COLO668 (cell line): ENCODE data around the gene PDE4B.

ENCODE experiments used
- DNase-seq: peaks from one replicate; lab custom pipeline; 2025; ENCODE audit not compliant: unreplicated experiment; lab: John Stamatoyannopoulos, UW

Gene PDE4B

DNA sequence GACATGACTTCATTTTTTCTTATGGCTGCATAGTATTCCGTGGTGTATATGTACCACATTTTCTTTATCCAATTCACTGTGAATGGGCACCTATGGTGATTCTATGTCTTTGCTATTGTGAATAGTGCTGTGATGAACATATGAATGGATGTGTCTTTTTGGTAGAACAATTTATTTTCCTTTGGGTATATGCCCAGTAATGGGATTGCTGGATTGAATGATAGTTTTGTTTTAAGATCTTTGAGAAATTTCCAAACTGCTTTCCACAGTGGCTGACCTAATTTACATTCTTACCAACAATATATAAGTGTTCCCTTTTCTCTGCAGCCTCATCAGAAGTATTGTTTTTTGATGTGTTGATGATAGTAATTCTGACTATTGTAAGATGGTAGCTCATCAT lies 379.6 kb downstream of the PDE4B start:
- no peak for DNase-seq

DNA sequence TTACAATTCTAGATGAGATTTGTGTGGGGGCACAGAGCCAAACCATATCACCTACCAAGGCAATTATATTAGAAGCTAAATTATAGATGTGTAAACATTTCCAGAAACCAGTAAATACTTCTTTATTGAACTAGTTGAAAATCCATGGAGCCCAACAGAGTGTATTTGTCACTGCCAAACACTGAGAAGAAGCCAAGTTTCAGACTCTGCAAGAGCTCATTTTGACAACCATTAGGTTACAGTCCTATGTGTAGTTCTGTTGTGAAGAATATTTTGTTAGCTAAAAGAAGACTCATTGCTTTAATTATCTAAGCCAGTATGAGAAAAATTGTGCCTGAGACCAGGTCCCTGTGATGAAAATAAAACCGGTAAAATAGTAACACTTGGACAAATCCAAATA lies 382.4 kb downstream of the PDE4B start:
- no peak for DNase-seq

- no peak for DNase-seq
These were observed 382.9 kb downstream of the PDE4B start for GRCh38 chr1:66175581-66175980.

GRCh38 chr1:66176012-66176715 lies 383.5 kb downstream of the PDE4B start:
- DNase-seq: no peak

DNA sequence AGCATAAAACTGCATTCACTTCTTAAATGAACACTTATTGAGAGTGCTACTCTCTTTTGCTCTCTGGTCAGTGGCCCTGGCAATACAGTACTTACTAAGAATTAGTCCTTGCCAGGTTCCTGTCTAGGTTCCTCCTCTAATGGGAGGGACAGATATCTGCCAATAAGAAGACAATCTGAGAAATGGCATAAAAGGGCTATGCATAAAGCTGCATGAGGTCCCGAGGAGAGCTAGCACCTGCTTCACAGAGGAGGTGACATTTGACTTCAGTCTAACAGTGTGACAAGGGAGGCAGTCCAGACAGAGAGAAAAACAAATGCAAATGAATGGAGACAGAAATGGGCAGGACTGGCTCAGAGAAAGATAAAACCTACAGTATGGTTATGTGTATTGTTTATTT lies 384.1 kb downstream of the PDE4B start:
- no peak for DNase-seq

DNA sequence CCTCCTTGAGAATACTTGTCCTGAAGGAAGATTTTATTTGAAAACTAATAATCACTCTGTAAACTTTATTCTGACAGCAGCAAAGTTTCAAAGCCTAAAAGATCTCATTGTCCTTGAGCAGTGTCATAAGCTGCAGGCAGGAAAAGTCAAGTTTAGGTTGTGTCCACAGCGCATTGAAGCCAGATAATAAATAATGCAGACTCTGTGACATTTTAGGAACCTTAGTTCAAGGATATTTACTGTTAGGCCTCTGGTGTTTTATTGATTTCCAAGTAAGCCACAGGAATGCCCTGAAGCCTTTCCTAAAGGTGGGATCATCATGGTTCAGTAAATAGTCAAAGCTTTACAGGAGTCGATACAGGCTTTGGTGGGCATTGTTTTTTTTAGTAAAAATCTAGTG lies 384.8 kb downstream of the PDE4B start:
- no peak for DNase-seq

DNA sequence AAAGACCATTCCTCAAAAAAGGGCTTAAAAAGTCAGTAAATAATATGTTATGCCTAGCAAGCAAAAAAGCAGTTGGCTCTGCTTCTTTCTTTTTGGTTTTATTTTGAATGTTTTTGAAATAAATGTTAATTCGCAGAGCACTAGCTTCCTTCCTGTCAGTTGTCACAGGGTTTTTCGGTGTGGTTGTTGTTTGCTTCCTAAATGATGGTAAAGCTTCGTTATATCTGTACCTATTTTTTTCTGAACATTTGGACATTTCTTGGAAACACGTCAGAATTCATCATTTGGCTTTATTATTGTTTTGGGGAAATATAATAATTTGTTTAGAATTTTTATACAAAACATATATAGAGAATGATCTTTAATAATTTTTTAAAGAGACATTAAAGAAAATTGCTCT lies 389.3 kb downstream of the PDE4B start:
- DNase-seq: no peak

GRCh38 chr1:66182551-66183178 lies 390.0 kb downstream of the PDE4B start:
- DNase-seq: no peak

DNA sequence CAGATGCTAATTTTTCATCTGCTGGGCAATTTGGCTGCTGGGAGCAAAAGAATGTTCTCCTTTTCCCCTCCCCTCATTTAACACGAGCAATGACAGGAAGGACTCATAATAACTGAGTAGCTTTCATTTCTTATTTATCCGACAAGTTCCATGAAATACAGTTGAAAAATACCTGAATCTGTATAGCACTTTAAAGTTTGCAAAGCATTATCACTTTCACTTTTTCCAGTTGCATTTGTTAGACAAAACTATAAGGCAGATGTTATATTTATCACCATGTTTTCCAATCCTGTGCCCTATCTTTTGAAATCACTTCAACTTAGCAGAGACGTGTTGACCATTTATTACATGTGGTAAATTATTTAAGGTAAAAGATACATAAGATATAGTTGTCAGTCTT lies 390.7 kb downstream of the PDE4B start:
- DNase-seq: no peak

GRCh38 chr1:66197120-66197519 lies 404.4 kb downstream of the PDE4B start:
- no peak for DNase-seq

GRCh38 chr1:66197785-66198184 lies 405.1 kb downstream of the PDE4B start:
- no peak for DNase-seq

DNA sequence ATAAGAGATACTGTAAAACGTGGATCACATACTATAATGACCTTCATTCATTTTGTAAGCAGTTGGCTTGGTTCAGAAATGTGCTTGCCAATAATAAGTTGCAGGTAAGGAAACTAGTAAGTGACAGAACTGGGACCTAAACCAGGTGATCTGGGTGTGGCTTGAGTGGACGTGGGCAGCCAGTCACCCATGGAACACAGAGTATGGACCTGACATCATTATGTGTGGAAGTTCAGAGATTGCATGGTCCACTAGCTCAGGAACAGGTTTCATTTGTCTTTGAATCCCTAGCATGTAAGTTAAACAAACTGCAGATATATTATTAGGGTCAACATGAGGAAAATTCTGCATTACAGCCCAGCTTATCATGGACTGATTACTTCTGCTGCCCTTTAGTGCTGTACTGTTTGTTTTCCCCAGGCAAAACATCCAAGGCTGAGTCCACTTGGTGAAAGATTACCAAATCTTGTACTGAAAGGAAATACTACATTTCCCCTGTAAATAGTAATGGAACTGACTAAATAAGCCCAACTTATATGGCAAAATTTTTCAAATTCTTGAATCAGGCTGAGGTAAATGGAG lies 414.0 kb downstream of the PDE4B start:
- DNase-seq: no peak

DNA sequence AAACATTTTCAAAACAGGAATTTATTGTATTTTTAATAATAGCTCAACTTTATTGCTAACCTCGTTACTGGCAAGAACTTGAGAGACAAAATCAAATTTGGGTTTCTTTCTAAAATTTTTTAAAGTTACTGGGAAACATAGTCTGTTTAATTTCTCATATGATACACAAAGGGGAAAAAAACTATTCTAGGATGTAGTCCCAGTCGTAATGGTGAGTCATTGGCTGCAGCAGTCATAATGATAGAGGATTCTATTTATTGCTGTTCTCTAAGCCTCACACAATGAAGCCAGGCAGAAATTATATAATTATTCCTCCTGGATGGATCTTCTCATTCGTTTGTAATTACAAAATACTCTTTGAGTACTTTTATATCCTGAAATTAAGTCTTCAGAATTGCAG lies 414.8 kb downstream of the PDE4B start:
- no peak for DNase-seq

- no peak for DNase-seq
These were observed 415.9 kb downstream of the PDE4B start for GRCh38 chr1:66208632-66209031.

- DNase-seq: no peak
These were observed 418.0 kb downstream of the PDE4B start for GRCh38 chr1:66210635-66211244.

- DNase-seq: no peak
These were observed 418.8 kb downstream of the PDE4B start for GRCh38 chr1:66211521-66211920.

GRCh38 chr1:66213491-66213890 lies 420.8 kb downstream of the PDE4B start:
- no peak for DNase-seq

DNA sequence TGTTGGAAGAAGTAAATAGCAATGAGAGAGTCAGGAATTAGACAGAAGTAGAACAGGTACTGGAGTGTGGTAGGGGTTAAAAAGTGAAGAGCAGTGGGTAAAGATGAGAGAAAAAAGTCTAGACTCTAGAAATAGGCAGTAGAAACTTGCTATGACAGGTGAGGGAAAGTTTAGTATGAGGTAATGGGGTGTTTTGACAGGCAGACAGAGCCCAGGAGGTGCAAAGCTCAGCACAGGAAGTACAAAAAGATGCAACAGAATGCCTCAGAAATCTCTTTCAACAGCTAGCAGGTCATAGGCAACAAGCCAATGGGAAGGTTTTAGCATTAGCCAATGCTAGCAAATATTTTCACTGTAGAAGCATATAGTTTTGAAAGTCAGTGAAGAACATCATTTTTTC lies 422.2 kb downstream of the PDE4B start:
- DNase-seq: no peak

DNA sequence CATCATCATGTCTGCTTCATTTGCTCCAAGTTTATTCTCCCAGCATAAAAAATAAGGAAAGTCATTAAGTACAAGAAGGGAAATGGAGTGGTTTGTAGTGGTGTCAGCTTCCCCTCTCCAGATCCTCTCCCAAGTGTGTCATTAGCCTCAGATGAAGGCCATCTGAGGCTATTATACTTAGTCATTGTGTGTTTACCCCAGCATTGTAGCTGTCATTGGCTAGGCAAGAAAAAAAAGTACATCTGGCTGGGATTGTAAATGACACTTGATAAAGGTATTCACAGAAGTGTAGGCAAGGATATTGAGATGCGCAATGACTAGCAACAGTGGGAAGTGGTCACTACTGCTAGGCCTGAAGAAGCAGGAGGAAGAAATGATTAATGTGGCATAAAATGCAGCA lies 424.3 kb downstream of the PDE4B start:
- DNase-seq: no peak

DNA sequence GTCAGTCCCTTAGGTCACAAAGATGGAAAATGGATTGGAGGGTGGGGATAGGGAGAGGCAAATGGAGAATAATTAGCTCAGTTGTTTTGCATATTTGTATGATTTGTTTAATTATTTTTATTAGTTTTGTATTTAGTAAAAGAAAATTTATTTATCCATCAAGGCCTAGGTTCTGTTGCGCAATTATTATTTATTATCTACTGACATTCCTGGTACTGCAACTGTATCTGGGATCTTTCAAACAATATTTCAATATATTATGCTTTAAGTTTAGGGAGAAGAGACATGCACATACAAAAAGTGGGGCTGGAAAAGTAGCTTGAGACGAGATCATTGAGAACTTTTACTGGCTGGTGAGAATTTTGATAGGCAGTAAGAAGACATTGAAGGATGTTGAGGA lies 424.9 kb downstream of the PDE4B start:
- no peak for DNase-seq

DNA sequence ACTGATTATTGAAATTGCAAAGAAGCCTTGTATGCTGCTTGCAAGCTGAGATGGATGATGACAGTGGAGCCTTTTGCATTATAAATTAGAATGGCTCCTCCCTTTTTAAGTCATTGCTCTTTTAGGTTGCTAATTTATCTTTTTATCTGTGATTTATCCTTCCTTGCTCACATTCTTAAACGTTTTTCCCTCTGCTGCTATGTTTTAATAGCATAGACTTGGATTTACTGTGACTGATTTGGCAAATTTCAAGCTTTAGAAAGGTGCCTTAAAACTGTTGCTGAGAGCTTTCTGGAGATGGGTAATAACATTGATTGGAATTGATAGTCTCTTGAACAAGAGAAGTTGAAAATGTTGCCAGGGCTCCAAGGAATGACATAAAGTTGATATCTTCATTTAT lies 427.8 kb downstream of the PDE4B start:
- no peak for DNase-seq

- DNase-seq: no peak
These were observed 431.0 kb downstream of the PDE4B start for GRCh38 chr1:66223681-66224080.
